CD4-positive, alpha-beta T cell treated with Interferon gamma for 1 hour (primary cell): ENCODE measurements around the gene NUP205.

Source experiments
- DNase-seq: peaks from one replicate; pipeline ENCODE4 v3.0.0-alpha.2; 2020

NUP205 gene

GRCh38 chr7:135557455-135558336 lies at the start of gene NUP205:
TSS of gene NUP205 (plus strand) at chr7:135557917. CDS start at chr7:135557945, 28 bp downstream.
- DNase-seq: peak; percentile 77

- DNase-seq: peak; percentile 4
Measured at GRCh38 chr7:135508883-135509588, 48.7 kb upstream of the NUP205 start.

GRCh38 chr7:135509589-135509838 lies 48.2 kb upstream of the NUP205 start:
- no peak for DNase-seq

DNA sequence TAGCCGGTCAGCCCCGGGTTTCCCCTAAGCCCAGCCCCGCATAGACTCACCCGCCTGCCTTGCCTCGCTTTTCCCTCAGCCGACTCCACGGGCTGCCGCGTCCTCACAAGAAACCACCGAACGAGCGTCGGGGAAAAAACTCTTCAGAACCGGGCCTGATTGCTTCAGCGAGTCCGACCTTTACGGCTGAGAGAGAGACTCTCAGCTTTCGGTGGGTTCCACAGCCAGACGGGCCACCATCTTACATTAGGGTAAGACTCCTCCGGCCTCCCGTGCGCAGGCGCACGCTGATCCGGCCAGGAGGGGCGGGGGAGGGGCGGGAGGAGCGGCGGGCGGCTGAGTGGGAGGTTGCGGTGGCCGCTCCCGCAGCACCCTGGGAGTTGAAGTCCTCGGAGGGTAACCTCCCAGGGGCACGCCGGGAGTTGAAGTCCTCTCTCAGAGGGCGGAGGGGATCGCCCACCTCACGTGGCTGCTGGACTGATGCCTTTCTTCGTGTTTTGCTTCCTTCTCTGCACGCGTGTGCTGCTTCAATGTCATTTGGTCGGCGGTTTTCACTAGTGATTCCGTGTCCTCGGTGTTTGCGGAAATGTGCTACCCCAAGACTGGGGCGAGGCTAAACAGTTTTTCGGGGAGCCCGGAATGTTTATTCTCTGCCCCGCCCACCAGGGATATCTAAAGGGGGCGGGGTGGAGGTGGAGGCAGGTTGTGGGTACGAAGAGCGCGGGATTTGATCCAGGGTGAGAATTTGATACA lies 47.7 kb upstream of the NUP205 start, which contains the start of gene CNOT4:
TSS of gene CNOT4 (minus strand) at position 264 of the 753 bp plus-strand sequence. CDS start 71,771 bp downstream, outside the sequence.
- DNase-seq: peak; percentile 98

DNA sequence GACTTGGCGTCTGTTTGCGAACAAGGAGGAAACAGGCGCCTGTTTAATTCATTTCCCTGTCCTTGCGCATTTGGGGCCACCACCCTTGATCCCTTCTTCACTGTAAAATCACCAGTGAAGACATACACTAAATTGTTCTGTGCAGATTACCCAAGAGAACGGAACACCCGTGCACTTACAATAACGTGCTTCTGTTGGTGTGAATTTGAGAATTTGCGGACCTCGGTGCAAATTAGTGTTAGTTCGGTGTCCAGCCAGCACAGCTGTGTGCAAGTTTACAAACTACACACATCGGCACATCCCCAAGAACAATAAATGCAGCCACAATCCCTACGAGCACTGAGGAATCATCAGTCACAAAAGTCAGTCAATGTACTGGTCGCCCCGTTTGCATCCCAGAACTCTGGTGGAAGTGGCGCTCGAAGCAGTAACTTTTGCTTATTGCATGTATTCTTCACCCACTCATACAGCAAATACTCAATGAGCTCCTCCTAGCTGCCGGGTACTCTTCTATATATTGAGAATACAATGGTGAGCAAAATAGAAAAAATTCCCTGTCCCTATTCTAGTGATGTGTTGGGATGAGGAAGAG lies 47.0 kb upstream of the NUP205 start:
- no peak for DNase-seq

DNA sequence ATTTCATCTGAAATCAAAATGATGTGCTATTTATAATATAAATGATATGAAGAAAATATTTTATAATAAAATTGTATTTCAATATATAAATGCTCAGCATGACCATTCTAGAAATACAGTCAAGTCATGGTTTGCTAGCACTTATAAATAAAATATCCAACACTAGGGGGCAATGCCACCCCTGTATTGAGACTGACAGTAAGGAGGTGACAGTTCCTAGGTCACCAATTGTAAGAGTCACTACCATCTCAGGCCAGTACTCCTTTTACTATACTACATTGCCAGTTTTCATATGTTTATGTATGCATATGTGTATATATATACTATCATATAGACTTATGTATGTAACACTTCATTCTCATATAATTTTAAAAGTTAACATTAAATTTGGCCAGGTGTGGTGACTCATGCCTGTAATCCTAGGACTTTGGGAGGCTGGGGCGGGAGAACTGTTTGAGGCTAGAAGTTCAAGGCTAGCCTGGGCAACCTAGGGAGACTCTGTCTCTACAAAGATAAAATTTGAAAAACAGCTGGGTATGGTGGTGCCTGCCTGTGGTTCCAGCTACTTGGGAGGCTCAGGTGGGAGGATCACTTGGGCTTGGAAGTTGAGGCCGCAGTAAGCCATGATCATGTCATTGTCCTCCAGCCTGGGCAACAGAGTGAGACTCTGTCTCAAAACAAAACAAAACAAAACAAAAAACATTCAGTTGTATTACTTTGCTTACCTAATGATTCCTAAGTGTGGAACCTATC lies 45.4 kb upstream of the NUP205 start:
- DNase-seq: peak; percentile 10

GRCh38 chr7:135514856-135515255 lies 42.9 kb upstream of the NUP205 start:
- no peak for DNase-seq

DNA sequence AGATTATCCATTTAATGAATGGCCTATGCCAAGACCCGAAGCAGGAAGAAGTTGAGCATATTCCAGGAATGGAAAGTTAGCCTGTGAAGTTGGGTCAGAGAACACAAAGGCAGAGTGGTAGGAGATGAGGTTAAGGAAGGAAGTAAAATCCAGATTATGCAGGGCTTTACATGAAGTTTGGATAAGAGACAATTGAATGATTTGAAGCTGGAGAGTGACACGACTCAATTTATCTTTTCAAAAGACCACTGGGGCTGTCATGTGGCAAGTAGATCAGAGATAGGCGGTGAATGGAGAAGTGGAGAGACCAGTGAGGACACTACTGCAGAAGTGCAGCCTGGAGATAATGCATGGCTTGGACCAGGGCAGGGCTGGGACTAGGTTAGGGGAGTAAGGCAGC lies 40.7 kb upstream of the NUP205 start:
- no peak for DNase-seq

DNA sequence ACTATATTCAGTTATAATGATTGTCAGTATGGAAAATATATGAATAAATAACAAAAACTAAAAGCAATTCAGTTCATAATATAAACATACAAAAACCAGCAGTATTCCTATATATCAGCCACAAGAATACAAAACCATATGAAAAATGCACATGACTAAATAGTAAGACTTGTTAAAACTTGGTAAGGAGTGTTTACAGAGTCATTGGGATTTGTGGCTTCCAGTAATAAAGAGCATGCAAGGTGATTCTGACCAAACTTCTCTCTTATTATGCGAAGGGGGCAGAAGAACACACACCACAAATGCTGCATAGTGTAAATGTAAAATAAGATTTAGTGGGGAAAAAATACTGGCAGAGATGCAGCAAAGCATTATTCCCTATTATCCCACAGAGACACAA lies 39.0 kb upstream of the NUP205 start:
- DNase-seq: no peak

- DNase-seq: no peak
Measured at GRCh38 chr7:135519233-135519688, 38.5 kb upstream of the NUP205 start.

DNA sequence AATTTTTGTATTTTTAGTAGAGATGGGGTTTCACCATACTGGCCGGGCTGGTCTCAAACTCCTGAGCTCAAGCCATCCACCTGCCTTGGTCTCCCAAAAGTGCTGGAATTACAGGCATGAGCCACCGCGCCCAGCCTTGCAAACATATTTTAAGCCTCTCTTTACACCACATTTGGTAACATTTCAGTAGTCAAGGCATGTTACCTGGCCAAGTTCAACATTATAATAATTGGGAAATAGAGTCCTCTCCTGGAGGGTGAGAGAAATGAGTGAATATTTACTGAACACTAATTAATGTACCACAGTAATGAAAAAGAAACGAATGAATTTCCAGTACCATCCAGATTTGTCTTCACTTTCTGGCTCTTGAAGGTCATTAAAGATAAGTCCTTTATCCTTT lies 37.8 kb upstream of the NUP205 start:
- DNase-seq: no peak

DNA sequence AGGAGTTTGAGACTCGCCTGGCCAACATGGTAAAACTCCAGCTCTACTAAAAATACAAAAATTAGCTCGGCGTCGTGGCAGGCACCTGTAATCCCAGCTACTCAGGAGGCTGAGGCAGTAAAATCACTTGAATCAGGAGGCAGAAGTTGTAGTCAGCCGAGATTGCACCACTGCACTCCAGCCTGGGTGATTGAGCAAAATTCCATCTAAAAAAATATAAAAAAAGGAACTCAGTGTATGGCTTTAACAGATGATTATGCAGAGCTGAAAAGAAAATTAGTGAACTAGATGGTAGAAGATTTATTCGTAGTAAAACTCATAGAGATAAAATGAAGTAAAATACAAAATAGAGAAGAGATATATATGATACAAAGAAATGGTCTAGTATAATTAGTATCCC lies 35.2 kb upstream of the NUP205 start:
- DNase-seq: no peak

DNA sequence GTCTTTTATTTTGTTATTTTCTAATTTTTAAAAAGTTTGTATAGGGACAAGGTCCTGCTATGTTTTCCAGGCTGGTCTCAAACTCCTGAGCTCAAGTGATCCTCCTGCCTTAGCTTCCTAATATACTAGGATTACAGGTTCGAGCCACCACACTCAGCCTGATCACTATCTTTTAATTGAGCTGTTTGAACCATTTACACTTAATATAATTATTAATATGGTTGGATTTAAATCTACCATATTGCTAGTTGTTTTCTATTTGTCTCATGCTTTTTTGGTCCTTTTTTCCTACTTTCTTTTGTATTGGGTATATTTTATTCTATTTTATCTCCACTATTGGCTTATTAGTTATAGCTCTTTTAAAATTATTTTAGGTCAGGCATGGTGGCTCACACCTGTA lies 34.6 kb upstream of the NUP205 start:
- DNase-seq: no peak

DNA sequence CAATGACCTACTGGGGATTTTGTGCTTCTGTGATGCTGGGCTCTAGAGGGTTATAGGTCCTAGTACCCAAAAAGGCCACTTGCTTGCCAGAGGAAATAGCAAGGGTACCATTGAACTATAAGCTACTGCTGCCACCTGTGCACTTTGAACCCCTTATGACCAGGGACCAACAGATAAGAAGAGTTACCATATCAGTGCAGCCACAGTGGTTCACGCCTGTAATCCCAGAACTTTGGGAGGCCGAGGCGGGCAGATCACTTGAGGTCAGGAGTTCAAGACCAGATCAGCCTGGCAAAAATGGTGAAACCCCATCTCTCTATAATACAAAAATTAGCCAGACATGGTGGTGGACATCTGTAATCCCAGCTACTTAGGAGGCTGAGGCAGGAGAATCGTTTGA lies 32.3 kb upstream of the NUP205 start:
- DNase-seq: no peak

- no peak for DNase-seq
Measured at GRCh38 chr7:135527025-135527424, 30.7 kb upstream of the NUP205 start.

DNA sequence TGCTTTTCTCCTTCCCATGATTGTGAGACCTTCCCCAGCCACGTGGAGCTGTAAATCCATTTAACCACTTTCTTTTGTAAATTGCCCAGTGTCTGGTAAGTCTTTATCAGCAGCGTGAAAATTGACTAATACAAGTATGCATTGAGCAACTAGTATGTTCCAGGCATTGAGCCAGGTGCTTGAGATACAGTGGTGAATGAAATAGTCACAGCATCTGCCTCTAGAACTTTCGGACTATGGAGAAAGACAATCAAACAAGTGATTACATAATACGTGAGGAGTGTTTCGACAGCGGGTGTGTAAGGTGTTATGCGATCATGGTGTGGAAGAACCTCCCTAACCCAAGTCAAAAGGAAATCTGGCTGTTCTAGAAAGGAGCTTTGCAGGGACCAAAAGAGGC lies 21.6 kb upstream of the NUP205 start:
- no peak for DNase-seq

- no peak for DNase-seq
Measured at GRCh38 chr7:135537453-135537852, 20.3 kb upstream of the NUP205 start.

DNA sequence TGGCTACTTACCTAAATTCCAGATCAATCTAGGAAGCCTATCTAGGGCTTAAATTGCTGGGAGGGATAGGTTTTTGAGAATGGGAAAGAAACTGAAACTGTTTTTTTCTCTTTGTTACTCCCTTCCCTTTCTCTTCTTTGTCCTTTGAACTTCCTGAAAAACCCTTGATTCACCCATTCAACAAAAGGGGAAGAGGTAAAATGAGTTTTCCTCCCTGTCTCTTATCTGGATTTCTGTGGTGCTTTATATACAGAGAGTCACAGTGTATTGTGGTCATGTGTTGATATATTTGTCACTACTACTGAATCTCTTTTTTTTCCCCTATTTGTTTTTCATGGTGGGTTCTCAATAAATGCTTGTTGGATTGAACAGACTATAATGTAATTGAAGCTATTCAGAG lies 19.8 kb upstream of the NUP205 start:
- DNase-seq: no peak

GRCh38 chr7:135538376-135538775 lies 19.3 kb upstream of the NUP205 start:
- DNase-seq: no peak

GRCh38 chr7:135539629-135540028 lies 18.1 kb upstream of the NUP205 start:
- DNase-seq: no peak

DNA sequence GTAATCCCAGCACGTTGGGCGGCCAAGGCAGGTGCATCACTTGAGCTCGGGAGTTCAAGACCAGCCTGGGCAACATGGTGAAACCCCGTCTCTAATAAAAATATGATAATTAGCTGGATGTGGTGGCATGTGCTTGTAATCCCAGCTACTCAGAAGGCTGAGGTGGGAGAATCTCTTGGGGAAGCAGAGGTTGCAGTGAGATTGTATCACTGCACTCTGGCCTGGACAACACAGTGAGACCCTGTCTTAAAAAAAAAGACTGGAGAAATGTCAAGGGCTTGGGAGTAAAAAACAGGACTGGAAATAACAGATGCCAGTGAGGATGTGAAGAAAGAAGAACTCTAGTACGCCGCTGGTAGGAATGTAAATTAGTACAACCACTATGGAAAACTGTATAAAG lies 16.7 kb upstream of the NUP205 start:
- DNase-seq: no peak

DNA sequence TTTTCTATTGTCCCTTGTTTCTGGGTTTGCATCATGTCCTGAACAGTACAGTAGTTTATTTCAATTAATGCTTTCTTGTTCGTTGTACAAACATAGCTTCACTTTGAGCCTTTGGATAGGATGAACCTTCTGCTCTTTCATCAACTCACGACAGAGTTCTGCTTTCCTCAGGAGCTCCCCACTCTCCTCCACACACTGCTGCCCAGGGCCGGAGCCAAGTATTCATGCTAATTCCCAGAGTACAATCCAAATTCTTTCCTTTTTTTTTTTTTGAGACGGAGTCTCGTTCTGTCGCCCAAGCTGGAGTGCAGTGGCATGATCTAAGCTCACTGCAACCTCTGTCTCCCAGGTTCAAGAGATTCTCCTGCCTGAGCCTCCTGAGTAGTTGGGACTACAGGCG lies 7.5 kb upstream of the NUP205 start:
- no peak for DNase-seq
